Islet of Langerhans (tissue), 1 donor: ENCODE measurements around the gene PRDM16.

Experiments used
- FAIRE-seq: peaks from one replicate; lab custom pipeline; 2011; peaks lifted over from hg19 to GRCh38; lab: Jason Lieb, UNC

Gene PRDM16

DNA sequence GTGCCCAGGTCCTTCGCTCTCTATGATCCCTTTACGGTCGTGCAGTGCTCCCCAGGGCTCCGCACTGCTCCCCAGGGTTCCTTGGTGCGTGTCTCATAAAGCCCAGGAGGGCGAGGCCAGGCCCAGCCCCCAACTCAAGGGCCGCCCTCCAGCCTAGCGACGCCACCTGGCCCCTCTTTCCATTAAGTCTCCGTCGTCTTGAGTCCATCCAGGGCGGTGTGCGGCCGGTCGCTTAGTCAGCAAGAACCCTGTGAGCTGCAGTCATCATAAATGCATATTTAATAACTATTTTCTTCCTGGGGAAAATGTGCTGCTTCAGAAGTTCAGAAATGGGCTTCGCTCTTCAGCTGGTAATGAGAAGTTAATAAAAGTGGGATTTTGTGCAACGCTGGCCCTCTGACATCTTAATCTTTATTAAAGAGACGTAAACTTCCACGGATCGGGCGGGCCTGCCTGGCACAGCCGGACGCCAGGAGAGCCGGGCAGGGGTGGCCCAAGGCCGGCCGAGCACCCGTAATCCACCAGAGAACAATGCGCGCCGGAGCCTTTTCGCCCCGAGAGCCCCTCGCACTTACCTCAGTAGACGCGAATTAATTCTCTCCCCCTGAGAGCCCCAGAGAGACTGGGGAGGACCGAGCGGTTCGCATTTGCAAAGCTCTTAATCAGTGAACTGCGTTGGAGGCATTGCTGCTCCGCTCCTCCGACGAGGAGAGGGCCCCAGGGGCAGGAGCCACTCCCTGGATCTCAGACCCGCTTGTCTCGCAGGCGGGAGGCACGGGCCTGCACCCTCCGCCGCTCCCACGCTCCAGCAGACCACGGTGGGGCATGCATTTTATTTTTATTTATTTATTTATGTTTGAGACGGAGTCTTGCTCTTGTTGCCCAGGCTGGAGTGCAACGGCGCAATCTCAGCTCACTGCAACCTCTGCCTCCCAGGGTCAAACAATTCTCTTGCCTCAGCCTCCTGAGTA, 197.1 kb downstream of the PRDM16 start:
- no peak for FAIRE-seq

DNA sequence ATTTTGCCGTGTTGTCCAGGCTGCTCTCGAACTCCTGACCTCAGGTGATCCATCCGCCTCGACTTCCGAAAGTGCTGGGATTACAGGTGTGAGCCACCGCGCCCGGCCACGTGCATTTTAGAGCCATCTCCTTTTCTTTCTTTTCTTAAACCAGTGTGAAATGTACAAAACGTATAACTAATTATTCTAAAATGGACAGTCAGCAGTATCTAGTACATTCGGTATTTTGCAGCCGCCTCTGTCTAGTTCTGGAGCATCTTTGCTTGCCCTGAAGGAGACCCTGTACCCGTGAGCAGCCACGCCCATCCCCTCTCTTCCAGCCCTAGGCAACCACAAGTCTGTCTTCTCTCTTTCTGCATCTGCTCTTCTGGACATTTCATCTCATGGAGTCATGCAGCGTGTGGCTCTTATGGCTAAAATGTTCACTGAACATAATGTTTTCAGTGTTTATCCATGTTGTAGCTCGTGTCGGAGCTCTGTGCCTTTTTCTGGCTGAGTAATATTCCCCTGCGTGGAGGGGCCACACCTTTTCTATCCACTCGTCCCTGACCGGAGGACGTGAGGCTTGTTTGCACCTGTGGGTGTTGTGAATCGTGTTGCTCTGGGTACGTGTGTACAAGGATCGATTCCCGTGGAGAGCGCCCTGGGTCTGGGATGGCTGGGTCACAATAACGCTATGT, 198.0 kb downstream of the PRDM16 start:
- FAIRE-seq: no peak

DNA sequence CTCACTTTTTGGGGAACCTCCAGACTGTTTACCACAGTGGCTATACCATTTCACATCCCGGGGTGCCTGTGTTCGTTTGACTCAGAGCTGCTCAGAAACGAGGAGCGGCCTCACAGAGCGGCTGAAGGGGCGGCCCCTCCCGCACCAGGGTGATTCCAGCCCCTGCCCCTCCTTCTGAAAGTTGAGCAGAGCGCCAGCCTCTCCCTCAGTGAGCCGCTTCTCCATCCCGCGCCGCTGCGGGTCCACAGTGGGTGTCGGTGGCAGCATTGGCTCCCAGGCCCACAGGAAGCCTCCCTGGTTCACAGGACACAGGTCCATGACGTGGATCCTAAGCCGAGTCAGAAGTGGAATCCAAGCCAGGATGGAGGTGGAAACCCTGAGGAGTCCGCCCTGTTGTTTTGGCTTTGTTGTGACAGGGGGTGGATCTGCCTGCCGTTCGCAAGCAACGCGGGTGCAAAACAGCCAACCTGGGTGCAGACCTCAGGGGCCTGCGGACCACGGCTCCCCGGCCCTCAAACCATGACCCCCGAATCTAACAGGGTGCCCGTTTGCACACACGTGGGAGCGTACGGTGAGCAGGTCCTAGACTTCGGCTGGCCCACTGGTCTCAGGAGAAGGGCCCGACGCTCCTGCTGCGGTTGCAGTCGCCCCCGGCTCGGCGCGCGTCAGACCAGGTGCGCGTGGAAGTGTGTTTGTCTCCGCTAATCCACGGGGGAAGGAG, 198.7 kb downstream of the PRDM16 start:
- FAIRE-seq: no peak

DNA sequence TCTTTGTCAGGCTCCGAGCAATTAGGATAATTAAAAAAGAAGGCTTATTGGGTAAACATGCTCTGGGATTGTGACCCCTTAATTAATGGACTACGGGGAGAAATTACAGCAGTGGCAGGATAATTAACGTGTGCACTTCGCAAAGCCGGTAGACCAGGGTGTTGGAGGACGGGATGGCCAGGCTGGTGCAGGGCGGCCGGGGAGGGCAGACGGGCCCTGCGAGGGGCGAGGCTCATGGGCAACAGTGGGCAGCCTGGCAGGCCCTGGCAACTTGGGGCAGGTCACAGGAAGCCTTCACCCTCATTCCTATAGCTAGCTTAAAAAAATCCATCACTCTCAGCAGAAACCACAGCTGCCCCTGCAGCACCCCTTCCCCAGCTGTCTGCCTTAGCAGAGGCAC, 199.3 kb downstream of the PRDM16 start:
- FAIRE-seq: no peak

DNA sequence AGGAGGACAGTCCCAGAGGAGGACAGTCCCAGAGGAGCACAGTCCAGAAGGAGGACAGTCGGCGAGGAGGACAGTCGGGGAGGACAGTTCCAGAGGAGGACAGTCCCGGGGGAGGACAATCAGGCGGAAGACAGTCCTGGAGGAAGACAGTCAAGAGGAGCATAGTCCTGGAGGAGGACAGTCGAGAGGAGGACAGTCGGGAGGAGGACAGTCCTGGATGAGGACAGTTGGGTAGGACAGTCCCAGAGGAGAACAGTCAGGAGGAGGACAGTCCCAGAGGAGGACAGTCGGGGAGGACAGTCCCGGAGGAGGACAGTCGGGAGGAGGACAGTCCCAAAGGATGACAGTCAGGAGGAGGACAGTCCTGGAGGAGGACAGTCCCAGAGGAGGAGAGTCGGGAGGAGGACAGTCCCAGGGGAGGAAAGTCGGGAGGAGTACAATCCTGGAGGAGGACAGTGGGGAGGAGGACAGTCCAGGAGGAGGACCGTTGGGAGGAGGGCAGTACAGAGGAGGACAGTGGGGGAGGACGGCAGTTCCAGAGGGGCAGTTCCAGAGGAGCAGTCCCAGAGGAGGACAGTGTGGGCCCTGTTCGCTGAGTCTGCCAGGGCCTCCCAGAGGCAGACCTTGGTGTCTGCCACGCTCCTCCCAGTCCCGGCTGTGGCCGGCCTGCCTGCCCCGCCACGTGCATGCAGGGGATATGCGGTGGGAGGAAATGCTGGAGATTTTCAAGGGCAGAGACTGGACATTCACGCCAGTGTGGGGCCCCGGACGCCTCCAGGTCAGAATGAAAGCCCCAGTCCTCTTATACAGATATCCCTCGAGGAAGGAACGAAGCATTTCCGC, 201.6 kb downstream of the PRDM16 start:
- no peak for FAIRE-seq

DNA sequence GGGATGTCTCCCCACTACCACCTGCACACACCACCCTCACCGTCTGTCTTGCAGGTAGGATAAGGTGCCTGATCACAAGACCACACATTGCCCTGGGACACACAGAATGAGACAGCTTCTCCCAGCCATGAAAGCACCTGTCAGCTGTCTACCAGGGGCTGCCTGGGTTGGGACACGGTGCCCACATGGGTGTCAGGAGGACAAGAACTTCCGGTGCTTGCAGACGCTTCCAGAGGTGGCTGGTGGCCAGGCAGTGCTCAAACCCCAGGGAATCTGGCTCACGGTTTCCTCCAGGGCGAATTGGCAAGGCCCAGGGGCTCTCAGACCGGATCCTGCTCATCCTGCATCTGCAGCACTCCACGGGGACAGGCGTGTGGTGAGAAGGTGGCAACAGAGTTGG, 202.9 kb downstream of the PRDM16 start:
- no peak for FAIRE-seq

DNA sequence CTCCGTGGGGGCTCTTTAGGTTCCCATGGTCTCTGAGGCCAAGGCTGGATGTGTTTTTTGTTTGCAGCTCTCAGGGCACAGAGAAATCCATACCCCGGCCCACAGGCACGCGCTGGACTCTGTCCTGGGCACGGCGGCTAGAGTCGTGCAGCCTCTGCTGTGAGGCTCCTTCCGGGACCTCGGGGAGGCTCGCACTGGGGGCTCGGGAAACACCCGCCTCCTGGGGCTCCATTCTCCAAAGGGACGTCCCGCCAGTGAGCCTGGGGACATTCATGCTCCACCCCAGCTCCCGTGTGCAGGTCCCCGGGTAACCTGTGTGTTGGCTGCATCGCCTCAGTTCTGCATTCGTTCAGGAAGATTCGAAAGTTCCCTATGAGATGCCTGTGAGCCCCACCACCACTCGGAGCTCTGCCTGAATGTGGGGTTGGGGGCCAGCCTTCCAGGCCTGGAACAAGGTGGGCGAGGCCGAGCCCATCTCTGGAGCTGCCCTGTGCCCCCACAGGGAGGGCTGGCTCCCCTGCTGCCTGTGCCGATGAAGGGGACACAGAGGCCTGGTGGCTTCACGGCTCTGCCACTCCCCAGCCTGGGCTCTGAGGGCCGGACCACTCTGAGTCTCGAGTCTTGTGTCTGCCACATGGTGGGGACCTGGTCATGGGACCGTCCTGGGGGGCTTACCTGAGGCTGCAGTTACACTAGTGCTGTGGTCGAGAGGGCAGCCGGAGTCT, 203.5 kb downstream of the PRDM16 start:
- no peak for FAIRE-seq

DNA sequence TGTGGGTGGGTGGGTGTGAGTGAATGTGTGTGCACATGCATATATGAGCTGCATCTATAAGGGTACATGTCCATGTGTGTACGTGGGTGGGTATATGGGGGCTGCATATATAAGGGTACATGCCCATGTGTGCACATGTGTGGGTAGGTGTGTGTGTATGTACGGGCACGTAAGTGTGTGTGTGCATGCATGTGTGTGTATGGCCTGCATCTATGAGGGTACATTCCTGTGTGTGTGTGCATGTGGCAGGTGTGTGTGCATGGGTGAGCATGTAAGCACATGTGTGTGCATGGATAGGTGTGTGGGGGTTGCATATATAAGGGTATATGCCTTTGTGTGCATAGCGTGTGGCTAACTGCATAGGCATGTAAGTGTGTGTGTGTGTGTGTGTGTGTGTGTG, 204.4 kb downstream of the PRDM16 start:
- no peak for FAIRE-seq

DNA sequence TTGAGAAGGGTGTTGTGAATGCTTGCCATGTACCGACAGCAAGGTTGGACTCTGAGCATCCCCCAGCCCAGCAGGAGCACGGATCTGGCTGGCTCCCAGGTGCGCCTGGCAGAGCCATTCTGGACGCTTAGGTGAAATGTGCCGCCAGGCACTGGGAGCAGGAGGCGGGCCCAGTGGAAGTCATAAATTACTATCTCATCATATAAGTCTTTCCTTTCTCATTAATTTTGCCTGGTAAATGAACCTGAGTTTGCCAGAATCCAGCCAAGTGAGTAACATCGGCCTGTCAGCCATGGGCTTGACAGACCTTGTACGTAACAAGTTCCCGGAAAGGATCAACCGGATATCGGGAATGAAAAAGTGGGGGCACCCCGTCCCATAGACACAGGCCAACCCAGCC, 206.0 kb downstream of the PRDM16 start:
- FAIRE-seq: no peak

DNA sequence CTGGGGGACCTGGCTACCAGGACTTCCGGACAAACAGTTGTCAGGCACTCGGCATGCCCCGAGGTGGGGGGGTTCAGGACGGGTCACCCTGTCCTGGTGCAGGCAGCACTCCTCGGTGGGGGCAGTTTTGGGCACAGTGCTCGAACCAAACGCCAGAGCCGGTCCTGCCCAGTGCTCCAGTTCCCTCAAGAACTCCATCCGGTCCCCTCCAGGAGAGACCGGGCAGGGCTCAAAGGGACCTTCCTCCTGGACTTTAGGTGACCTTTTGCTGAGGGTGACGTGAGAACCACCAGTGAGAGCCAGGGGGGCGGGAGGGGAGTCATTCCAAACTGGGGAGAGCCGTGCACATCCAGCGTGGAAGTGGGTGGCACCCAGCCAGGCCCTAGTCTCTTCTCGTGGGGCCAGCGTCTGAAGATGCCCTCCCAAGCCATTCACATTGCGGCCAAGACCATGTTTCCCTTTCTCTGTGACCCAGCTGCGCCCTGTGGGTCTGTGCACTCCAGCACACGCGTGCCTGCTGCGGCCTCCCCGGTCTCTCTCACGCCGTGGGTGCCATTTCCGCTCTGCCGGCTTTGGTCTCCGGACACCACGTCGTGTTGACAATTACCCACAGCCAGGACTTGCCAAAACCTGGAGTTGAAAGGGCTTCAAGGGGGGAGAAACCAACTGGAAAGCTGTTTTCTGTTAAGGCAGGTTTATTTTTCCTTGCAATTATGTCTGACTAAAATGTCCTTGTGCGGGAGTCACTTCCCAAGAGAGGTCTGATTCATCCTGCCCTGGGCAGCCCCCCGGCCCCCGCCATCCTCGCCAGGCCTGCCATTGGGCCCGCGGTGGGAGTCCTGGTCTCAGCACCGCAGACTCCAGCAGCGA, 206.7 kb downstream of the PRDM16 start:
- no peak for FAIRE-seq

DNA sequence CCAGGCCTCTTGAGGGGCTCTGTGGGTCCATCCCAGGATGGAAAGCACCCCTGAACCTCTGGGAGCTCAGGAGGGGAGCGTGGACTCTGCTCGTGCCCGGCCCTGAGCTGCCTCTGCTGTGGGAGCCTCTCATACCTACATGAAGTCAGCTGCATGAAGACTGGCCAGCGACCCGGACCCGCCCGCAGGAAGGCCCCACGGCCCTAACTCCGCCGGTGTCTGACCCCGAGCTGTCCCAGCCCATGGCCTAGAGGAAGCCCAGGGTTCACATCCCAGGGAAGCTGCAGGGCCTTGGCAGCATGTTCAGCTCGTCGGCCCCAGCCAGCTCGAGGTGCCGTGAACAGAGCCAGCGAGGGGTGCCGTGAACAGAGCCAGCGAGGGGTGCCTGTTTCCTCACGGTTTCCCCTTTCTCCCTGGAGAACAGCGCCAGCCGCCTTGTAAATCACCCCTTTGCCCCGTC, 207.4 kb downstream of the PRDM16 start:
- FAIRE-seq: no peak

DNA sequence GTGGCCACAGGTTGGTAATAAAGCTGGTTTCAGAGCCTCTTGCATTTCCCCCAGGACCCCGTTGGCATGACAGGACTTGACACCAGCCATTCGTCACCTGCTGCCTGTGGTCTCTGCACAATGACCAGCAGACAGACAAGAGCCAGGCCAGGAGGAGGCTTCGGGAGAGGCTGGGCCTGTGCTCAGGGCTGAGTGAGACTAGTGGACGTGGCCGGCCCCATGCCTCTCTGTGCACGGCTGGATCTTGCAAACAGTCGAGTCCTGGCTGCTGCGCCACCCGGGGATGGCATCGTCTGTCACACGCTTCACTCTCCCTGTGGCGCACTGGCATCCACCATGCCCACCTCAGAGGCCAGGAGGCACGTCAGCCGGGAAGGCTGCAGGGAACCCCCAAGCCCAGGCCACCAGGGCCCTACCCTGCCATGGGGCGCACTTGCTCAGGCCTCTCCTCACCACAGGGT, 208.0 kb downstream of the PRDM16 start:
- no peak for FAIRE-seq

DNA sequence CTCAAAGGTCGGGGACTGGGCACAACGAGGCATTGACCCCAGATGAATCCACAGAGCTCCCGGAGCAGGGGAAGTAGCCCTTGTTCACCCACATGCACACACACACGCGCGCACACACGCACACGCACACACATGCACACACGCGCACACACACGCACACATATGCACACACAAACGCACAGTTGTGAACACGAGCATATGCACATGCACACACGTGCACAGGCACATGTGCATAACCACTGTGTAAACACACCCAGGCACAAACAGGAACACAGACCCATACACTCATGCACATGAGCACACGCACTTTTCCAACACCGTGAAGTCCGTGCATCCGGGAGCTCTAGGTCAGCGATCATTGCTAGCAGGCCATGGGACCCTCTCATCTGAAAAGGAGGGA, 208.6 kb downstream of the PRDM16 start:
- FAIRE-seq: no peak

DNA sequence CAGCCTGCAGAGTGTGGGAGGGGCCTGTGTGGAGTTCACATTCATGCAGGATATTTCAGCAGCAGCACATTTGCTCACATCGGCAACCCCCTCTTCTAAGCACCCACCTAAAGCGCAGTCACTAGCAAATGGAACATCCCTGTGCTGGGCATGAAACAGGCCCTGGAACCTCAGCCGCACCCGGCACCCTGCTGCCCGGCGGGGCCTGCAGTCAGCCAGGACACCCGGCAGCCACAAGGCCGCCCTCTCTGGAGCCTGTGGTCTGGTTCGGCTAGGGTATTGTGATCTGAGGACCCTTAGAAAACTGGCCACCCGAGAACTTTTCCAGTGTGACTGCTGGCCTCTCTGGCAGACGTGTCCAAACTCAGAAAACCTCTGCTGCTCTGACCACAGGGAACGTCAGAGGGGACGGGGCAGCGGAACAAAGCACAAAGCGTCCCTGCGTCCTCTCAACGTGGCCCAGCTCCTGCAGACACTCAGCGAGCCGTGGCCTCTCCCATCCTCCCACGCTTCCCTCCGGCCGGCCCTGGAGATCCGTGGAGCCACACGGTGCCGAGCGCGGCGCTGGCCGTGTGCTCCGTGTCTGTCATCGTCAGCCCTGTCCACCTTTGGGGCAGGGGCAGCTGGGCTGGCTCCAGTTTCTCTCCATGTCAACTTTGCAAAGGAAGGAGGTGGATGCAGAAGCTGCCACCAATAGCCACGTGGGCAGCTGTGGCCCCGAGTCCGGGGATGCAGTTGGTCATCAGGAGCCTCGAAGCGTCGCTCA, 209.6 kb downstream of the PRDM16 start:
- no peak for FAIRE-seq

DNA sequence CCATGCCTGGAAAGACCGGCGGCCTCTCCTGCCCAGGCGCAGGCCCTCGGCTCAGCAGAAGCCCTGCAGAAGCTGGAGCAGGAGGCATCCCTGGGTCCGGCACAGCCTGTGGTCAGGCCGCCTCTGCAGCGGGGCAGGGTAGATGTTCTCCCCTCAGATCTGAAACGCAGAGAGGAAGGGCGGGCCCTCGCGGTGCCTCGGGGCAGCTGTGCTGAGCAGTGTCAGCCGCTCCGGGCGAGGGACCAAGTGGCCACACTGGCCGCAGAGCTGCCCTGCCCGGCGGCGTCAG, 210.1 kb downstream of the PRDM16 start:
- FAIRE-seq: no peak

DNA sequence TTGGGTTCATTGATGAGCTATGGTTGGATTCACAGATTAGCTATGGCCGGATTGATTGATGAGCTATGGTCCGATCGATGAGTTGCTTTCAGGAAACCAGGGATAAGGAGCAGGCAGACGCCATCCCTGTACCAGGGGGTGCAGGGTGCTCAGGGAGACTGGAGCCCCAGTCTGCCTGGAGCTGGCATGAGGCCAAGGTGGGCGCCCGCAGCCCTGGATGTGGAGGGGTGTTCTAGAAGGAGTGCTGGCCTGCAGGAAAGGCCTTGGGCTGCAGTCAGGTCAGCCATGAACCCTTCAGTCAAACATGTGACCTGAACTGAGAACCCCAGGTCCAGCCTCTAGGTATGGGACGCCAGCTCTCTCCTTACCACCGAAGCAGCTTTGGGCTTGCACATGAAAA, 212.7 kb downstream of the PRDM16 start:
- no peak for FAIRE-seq

DNA sequence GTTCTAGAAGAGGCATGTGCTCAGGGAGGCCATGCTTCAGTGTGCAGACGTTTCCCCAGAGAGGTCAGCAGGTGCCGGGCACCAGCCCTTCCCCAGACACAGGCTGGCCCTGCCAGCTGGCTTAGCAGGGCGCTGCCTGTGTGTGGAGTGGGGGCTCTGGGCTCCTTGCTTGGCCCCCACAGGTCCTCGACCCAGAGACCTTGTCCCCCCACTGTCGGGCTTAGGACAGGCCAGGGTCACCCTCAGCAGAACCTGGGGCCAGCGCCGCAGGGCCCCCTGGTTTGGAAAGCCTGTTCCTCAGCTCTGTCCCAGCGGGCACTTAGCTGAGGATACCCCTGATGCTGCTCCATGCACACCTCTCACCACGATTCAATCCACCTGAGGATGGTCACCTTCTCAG, 213.2 kb downstream of the PRDM16 start:
- FAIRE-seq: no peak

DNA sequence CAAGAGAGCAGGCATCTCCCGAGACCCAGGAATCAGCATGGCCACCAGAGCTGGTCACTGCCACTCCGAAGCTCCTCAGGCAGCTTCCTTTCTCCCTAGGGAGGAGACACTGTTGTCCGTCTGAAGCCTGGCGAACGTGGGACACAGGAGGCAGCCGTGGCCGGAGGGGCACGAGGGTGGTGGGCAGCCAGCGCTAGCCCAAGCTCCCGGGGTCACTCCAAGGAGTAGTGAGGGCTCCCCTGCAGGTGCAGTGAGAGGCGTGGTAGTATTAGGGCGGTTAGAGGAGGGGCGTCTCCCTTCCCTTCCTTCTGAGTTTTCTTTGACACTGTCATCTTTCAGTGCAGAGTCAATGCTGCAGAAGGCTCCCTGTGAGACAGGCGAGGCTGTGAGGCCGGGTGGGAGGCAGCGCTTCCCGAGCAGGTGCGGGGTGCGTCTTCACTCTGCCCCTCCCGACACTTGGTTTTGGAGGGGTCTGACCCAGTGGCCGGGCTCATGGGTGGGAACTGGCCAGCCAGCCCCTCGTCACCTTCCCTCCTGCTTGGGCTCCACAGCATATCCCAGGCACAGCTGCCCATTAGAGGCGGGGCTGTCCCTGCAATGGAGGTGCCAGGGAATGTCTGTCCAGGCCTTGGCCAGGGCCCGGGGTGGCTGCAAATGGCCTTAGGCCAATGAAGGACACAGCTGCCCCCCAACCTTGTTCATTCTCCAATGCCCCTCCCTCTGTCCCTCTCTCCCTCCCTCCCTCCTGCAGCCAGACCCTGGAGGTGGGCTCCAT, 213.8 kb downstream of the PRDM16 start:
- FAIRE-seq: no peak

DNA sequence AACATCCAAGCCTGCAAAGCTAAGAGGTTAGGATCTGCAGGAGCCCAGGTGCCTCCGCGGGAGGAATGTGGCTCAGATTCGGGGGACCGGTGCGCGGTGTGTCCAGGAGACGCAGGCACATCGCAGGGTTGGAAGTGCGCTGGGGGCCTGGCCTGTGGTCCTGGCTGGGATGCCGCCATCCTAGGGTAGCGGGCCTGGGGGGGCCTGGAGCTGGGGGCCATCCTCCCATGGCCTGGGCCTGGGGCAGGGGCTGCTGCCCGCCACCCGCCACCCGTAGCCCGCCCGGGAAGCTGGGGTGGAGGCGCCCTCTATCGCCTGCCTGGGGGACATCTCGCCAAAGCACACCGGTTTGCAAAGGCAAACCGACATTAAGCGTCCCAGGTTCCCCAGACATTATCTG, 214.8 kb downstream of the PRDM16 start:
- no peak for FAIRE-seq
